H1 (cell line): ENCODE measurements around the gene DENND2C. TPM values are rescaled to one million over a fixed set of nuclear protein-coding genes. Genes with fewer than 3 reads are reported as not detected.

Source experiments
- CTCF ChIA-PET: fragments of 300-600 bp; sonication (Branson Sonifier 250); formaldehyde crosslinking; loops from one replicate; lab custom pipeline; 2021; ENCODE audit not compliant: partially characterized antibody; lab: Charles Lee
- POLR2A ChIA-PET: fragments of 300-600 bp; sonication (Branson Sonifier 250); formaldehyde crosslinking; loops from one replicate; lab custom pipeline; 2021; ENCODE audit warnings: inconsistent platforms; ENCODE audit not compliant: partially characterized antibody; lab: Charles Lee
- DNase-seq, 2 experiments: peaks; one replicate each; pipeline versions ENCODE4 v3.0.0 to v3.0.0-alpha.2; 2010 to 2022; ENCODE audit warnings: low spot score in 2 of 2, low read depth in 1 of 2, mixed read lengths in 1 of 2
- FAIRE-seq: peaks from 2 replicates; lab custom pipeline; 2011; peaks lifted over from hg19 to GRCh38; lab: Jason Lieb, UNC
- H2AFZ ChIP-seq: 2 replicates; pipeline ENCODE4 v1.8.1; 2012; ENCODE audit warnings: low read length, inconsistent platforms
- H2AK5ac ChIP-seq: 2 replicates; pipeline ENCODE4 v1.6.1; 2013; ENCODE audit warnings: low read depth, low read length
- H2BK120ac ChIP-seq: replicated peaks from 2 replicates; pipeline ENCODE3; 2013; ENCODE audit warnings: low read depth, low read length, inconsistent platforms
- H2BK12ac ChIP-seq: 2 replicates; pipeline ENCODE4 v1.6.1; 2013; ENCODE audit warnings: low read depth, low read length
- H2BK15ac ChIP-seq: 2 replicates; pipeline ENCODE4 v1.6.1; 2013; ENCODE audit warnings: low read length
- H2BK20ac ChIP-seq: 2 replicates; pipeline ENCODE4 v1.6.1; 2013; ENCODE audit warnings: low read length
- H2BK5ac ChIP-seq: 2 replicates; pipeline ENCODE4 v1.6.1; 2013; ENCODE audit warnings: low read depth, low read length
- H3K14ac ChIP-seq: 2 replicates; pipeline ENCODE4 v1.6.1; 2013; ENCODE audit warnings: inconsistent platforms; ENCODE audit not compliant: insufficient read length
- H3K18ac ChIP-seq: 2 replicates; pipeline ENCODE4 v1.6.1; 2013; ENCODE audit warnings: low read length; ENCODE audit errors: extremely low read depth
- H3K23ac ChIP-seq: 2 replicates; pipeline ENCODE4 v1.6.1; 2013; ENCODE audit warnings: inconsistent platforms; ENCODE audit not compliant: insufficient read length
- H3K23me2 ChIP-seq: 2 replicates; pipeline ENCODE4 v1.6.1; 2013; ENCODE audit warnings: low read depth, low read length
- H3K27ac ChIP-seq: 2 replicates; pipeline ENCODE4 v1.6.1; 2011; ENCODE audit warnings: low read depth, low read length, inconsistent platforms
- H3K27me3 ChIP-seq, 4 experiments: replicated peaks in 1 of 4; 1 replicate in 1 of 4; 2 replicates in 3 of 4; pipeline versions ENCODE4 v1.6.1 to v1.8.1; 2011 to 2013; ENCODE audit warnings: low read length in 3 of 4, mild to moderate bottlenecking in 3 of 4, inconsistent platforms in 2 of 4, mixed read lengths in 2 of 4, moderate library complexity in 1 of 4; ENCODE audit not compliant: control insufficient read depth in 3 of 4, insufficient read depth in 3 of 4; ENCODE audit errors: extremely low read depth in 1 of 4
- H3K36me3 ChIP-seq, 4 experiments: 2 replicates each; pipeline versions ENCODE4 v1.6.1 to v1.8.1; 2011 to 2013; ENCODE audit warnings: mild to moderate bottlenecking in 4 of 4, low read length in 3 of 4, moderate library complexity in 2 of 4, control low read depth in 1 of 4, inconsistent platforms in 1 of 4; ENCODE audit not compliant: insufficient read depth in 4 of 4, control insufficient read depth in 2 of 4
- H3K4ac ChIP-seq: replicated peaks from 2 replicates; pipeline ENCODE3; 2013; ENCODE audit warnings: low read length, low read depth, mixed read lengths, inconsistent platforms; ENCODE audit not compliant: insufficient read length
- H3K4me1 ChIP-seq, 4 experiments: replicated peaks in 1 of 4; 1 replicate in 1 of 4; 2 replicates in 3 of 4; pipeline versions ENCODE4 v1.6.1 to v1.8.1; 2011 to 2013; ENCODE audit warnings: low read length in 3 of 4, inconsistent platforms in 2 of 4, mixed read lengths in 1 of 4; ENCODE audit not compliant: insufficient read depth in 4 of 4, control insufficient read depth in 3 of 4
- H3K4me2 ChIP-seq, 2 experiments: 2 replicates each; pipeline versions ENCODE4 v1.6.1 to v1.8.1; 2011 to 2013; ENCODE audit warnings: low read depth in 2 of 2, low read length in 2 of 2, control low read depth in 1 of 2, inconsistent platforms in 1 of 2, mild to moderate bottlenecking in 1 of 2; ENCODE audit not compliant: insufficient read depth in 1 of 2
- H3K4me3 ChIP-seq, 4 experiments: fragments of 200-600, 300-600 bp in 1 of 4; sonication (generic), shearing (Covaris generic), sonication (Bioruptor Twin) in 1 of 4; 2 replicates each; pipeline versions ENCODE4 v1.5.1 to v1.8.1; 2011 to 2016; ENCODE audit warnings: low read length in 4 of 4, low read depth in 3 of 4, control low read depth in 2 of 4, inconsistent platforms in 2 of 4, mild to moderate bottlenecking in 2 of 4, mixed read lengths in 1 of 4, moderate library complexity in 1 of 4; ENCODE audit not compliant: insufficient read depth in 2 of 4; ENCODE audit errors: extremely low read depth in 1 of 4
- H3K56ac ChIP-seq: replicated peaks from 2 replicates; pipeline ENCODE3; 2013; ENCODE audit warnings: low read depth, mild to moderate bottlenecking, mixed read lengths, low read length, inconsistent platforms; ENCODE audit not compliant: insufficient read length
- H3K79me1 ChIP-seq: 2 replicates; pipeline ENCODE4 v1.6.1; 2013; ENCODE audit warnings: low read depth, low read length, control low read depth
- H3K79me2 ChIP-seq, 2 experiments: 2 replicates each; pipeline versions ENCODE4 v1.6.1 to v1.8.1; 2012 to 2013; ENCODE audit warnings: low read length in 2 of 2, mild to moderate bottlenecking in 2 of 2, inconsistent platforms in 1 of 2; ENCODE audit not compliant: insufficient read depth in 2 of 2, control insufficient read depth in 1 of 2
- H3K9ac ChIP-seq, 4 experiments: replicated peaks in 1 of 4; 1 replicate in 1 of 4; 2 replicates in 3 of 4; pipeline versions ENCODE4 v1.6.1 to v1.8.1; 2011 to 2013; ENCODE audit warnings: low read depth in 3 of 4, low read length in 3 of 4, control low read depth in 2 of 4, mild to moderate bottlenecking in 2 of 4, moderate library complexity in 2 of 4, inconsistent platforms in 1 of 4; ENCODE audit errors: extremely low read depth in 1 of 4
- H3K9me3 ChIP-seq, 2 experiments: 2 replicates each; pipeline versions ENCODE4 v1.6.1 to v1.8.1; 2012 to 2013; ENCODE audit warnings: mild to moderate bottlenecking in 2 of 2, moderate library complexity in 2 of 2, control low read depth in 1 of 2, inconsistent platforms in 1 of 2, low read depth in 1 of 2, low read length in 1 of 2, mixed read lengths in 1 of 2; ENCODE audit not compliant: insufficient read depth in 2 of 2
- H4K20me1 ChIP-seq, 2 experiments: replicated peaks in 1 of 2; 2 replicates each; pipeline versions ENCODE3 to v1.8.1; 2011 to 2013; ENCODE audit warnings: inconsistent platforms in 2 of 2, low read length in 2 of 2, mild to moderate bottlenecking in 1 of 2; ENCODE audit not compliant: insufficient read depth in 2 of 2, control insufficient read depth in 1 of 2
- H4K5ac ChIP-seq: 2 replicates; pipeline ENCODE4 v1.6.1; 2013; ENCODE audit warnings: low read length, low read depth, mixed read lengths, inconsistent platforms; ENCODE audit not compliant: insufficient read length
- H4K8ac ChIP-seq: 2 replicates; pipeline ENCODE4 v1.8.0; 2013; ENCODE audit warnings: mild to moderate bottlenecking, moderate library complexity, low read length, inconsistent platforms; ENCODE audit not compliant: insufficient read depth; ENCODE audit errors: extremely low read depth
- H4K91ac ChIP-seq: replicated peaks from 2 replicates; pipeline ENCODE3; 2013; ENCODE audit warnings: low read length, mixed read lengths, inconsistent platforms; ENCODE audit not compliant: insufficient read length
- ATF2 ChIP-seq: IDR thresholded peaks from 2 replicates; pipeline ENCODE4 v1.6.1; 2012; ENCODE audit warnings: low read length, inconsistent platforms
- BRCA1 ChIP-seq: IDR thresholded peaks from 2 replicates; pipeline ENCODE4 v1.6.1; 2012; ENCODE audit warnings: low read depth, low read length, improper control_type of control experiment
- CBX8 ChIP-seq: fragments of 300-800, 300-1000 bp; sonication (generic); IDR thresholded peaks from 2 replicates; pipeline ENCODE4 v1.7.1; 2016; ENCODE audit warnings: low read depth, low read length, borderline replicate concordance
- CHD2 ChIP-seq: IDR thresholded peaks from 2 replicates; pipeline ENCODE4 v1.6.1; 2012; ENCODE audit warnings: low read length, improper control_type of control experiment
- CREB1 ChIP-seq: IDR thresholded peaks from 2 replicates; pipeline ENCODE4 v1.6.1; 2012; ENCODE audit warnings: inconsistent platforms
- FOSL1 ChIP-seq: IDR thresholded peaks from 2 replicates; pipeline ENCODE4 v1.6.1; 2011; ENCODE audit warnings: mild to moderate bottlenecking, low read depth, low read length, moderate library complexity; ENCODE audit not compliant: insufficient read depth
- JUN ChIP-seq: IDR thresholded peaks from 2 replicates; pipeline ENCODE4 v1.6.1; 2011; ENCODE audit warnings: low read depth, mild to moderate bottlenecking, improper control_type of control experiment, low read length
- KDM4A ChIP-seq: IDR thresholded peaks from one replicate; pipeline ENCODE4 v1.7.1; 2012; ENCODE audit warnings: low read depth, mild to moderate bottlenecking, moderate library complexity, low read length, inconsistent platforms; ENCODE audit not compliant: severe bottlenecking
- POLR2A ChIP-seq, 2 experiments: IDR thresholded peaks; 1 replicate in 1 of 2; 2 replicates in 1 of 2; pipeline ENCODE4 v1.6.1; 2011; ENCODE audit warnings: low read depth in 2 of 2, low read length in 2 of 2, mild to moderate bottlenecking in 2 of 2; ENCODE audit errors: control extremely low read depth in 1 of 2
- POU5F1 ChIP-seq: IDR thresholded peaks from 2 replicates; pipeline ENCODE4 v1.6.1; 2011; ENCODE audit warnings: low read depth, mild to moderate bottlenecking, low read length, moderate library complexity
- RXRA ChIP-seq: IDR thresholded peaks from 2 replicates; pipeline ENCODE4 v1.6.1; 2011; ENCODE audit warnings: low read depth, mild to moderate bottlenecking, low read length, moderate library complexity; ENCODE audit not compliant: insufficient read depth
- SP4 ChIP-seq: IDR thresholded peaks from 2 replicates; pipeline ENCODE4 v1.6.1; 2012; ENCODE audit warnings: low read length, inconsistent platforms
- polyA plus RNA-seq, 7 experiments: library from polyadenylated mRNA; depleted of rRNA in 3 of 7; stranded (reverse) in 5 of 7; unstranded in 2 of 7; fragments of >200 nt in 5 of 7; fragments of 200-250 nt in 2 of 7; gene quantifications; 1 replicate in 5 of 7; 2 replicates in 1 of 7; 4 replicates in 1 of 7; pipeline versions ENCODE4 v1.2.1 to v1.2.3, GENCODE V29; 2011 to 2013; ENCODE audit warnings: missing spikeins in 2 of 7, mixed read lengths in 2 of 7
- total RNA-seq: library from RNA; stranded (reverse); fragmentation: NEBNext Ultra II Directional; extraction: Animal tissue kit (Norgen Biotek cat#: 25700); gene quantifications from 2 replicates; pipeline ENCODE4 v1.2.1, GENCODE V29; 2021
- TF ChIP-seq, protein P1 (sequence below), 3 experiments: IDR thresholded peaks; 1 replicate in 2 of 3; 2 replicates in 1 of 3; pipeline versions ENCODE4 v1.5.1 to v1.6.1; 2011; ENCODE audit warnings: low read length in 3 of 3, mild to moderate bottlenecking in 3 of 3, inconsistent platforms in 2 of 3, low read depth in 1 of 3, moderate library complexity in 1 of 3; ENCODE audit not compliant: insufficient read depth in 1 of 3; ENCODE audit errors: control extremely low read depth in 1 of 3

Gene DENND2C
- total and polyA plus RNA-seq, 2 of the 8 experiments (the other 6 are each of a cell fraction or from before 2014, with no cell fraction given) = 1.8 to 5.5 TPM

DNA sequence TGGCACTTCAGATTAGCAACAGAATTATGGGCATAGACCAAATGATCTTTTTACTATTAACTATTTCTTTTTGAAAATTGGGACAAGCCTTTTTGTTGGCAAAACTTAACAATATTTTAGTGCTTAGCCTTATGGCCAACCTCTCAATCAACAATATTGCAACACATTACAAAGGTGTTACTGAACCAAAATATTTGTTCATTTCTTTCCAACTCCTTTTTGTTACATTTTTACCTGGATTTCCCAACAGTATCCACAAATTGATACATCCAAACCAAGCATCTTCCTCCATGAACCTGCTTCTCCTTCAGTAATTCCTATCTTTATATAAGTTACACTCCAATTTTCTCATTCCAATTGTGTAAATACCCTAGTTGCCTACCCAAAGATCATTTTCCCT, 27.0 kb upstream of the DENND2C start:
- Histone ChIP-seq H3K18ac (no peak overlapping the region), H3K14ac (no peak overlapping the region), H3K9me3 (no peaks in the 10 kb centered on the region), H2BK120ac (no peak overlapping the region), H2BK5ac (no peak overlapping the region), H4K8ac (no peak overlapping the region), H3K79me2 (no peaks in the 10 kb centered on the region), H3K27ac (no peak overlapping the region), H2AK5ac (no peak overlapping the region), H2AFZ (no peak overlapping the region), H2BK12ac (no peak overlapping the region), H3K36me3 (no peaks in the 10 kb centered on the region), H3K27me3 (no peaks in the 10 kb centered on the region), H3K4me2 (no peak overlapping the region), H2BK20ac (no peak overlapping the region), H3K4ac (no peak overlapping the region), H3K23ac (no peak overlapping the region), H4K5ac (no peak overlapping the region), H3K79me1 (no peaks in the 10 kb centered on the region), H3K23me2 (no peaks in the 10 kb centered on the region), H4K91ac (no peak overlapping the region), H3K4me3 (no peak overlapping the region), H3K56ac (no peak overlapping the region), H4K20me1 (no peaks in the 10 kb centered on the region), H3K9ac (no peak overlapping the region), H2BK15ac (no peak overlapping the region), H3K4me1 (no peaks in the 10 kb centered on the region)
- ChIA-PET CTCF (no interaction called here), POLR2A (no interaction called here)
- DNase-seq (no peak), FAIRE-seq (no peak)
- TF ChIP-seq POU5F1 (no peak), KDM4A (no peak), FOSL1 (no peak), JUN (no peak), CBX8 (no peak), POLR2A (IDR thresholded peaks at IDR 0.05; ENCODE audit: control extremely low read depth in 1 of 2, low read depth in 2 of 2, low read length in 2 of 2) (no peak), BRCA1 (no peak), RXRA (no peak), CHD2 (no peak), CREB1 (no peak), ATF2 (no peak), SP4 (no peak)
- TF ChIP-seq, protein P1, sequence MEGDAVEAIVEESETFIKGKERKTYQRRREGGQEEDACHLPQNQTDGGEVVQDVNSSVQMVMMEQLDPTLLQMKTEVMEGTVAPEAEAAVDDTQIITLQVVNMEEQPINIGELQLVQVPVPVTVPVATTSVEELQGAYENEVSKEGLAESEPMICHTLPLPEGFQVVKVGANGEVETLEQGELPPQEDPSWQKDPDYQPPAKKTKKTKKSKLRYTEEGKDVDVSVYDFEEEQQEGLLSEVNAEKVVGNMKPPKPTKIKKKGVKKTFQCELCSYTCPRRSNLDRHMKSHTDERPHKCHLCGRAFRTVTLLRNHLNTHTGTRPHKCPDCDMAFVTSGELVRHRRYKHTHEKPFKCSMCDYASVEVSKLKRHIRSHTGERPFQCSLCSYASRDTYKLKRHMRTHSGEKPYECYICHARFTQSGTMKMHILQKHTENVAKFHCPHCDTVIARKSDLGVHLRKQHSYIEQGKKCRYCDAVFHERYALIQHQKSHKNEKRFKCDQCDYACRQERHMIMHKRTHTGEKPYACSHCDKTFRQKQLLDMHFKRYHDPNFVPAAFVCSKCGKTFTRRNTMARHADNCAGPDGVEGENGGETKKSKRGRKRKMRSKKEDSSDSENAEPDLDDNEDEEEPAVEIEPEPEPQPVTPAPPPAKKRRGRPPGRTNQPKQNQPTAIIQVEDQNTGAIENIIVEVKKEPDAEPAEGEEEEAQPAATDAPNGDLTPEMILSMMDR (IDR thresholded peaks at IDR 0.05; ENCODE audit: control extremely low read depth in 1 of 3, insufficient read depth in 1 of 3, low read depth in 1 of 3, low read length in 3 of 3) = no peak
